ENCODE data around the gene PAQR8. TPM values are rescaled to one million over a fixed set of nuclear protein-coding genes. Genes with fewer than 3 reads are reported as not detected.
A peak's percentile ranks its signal among the peaks of the same experiment; 100 is the strongest.

The PAQR8 gene
- total and polyA plus RNA-seq, 2 of the 13 experiments (the other 11 are each of a cell fraction or from before 2014, with no cell fraction given): 37.7 to 50.7 TPM

GRCh38 chr6:52390361-52390727, 28.4 kb downstream of the PAQR8 start (continued):
- no peak for TF ChIP-seq ZNF280D (CRISPR knock-in tag; IDR thresholded peaks at IDR 0.05)
- no peak for TF ChIP-seq DDIT3 (CRISPR knock-in tag; IDR thresholded peaks at IDR 0.05)
- TF ChIP-seq ZNF614 (CRISPR knock-in tag; IDR thresholded peaks at IDR 0.05; ENCODE audit: borderline replicate concordance): no peak
- no peak for TF ChIP-seq MBD4 (IDR thresholded peaks at IDR 0.05; ENCODE audit: borderline replicate concordance, low read length)
- no peak for TF ChIP-seq KDM6A (CRISPR knock-in tag; IDR thresholded peaks at IDR 0.05; ENCODE audit: low read depth)
- no peak for TF ChIP-seq ZFX (CRISPR knock-in tag; IDR thresholded peaks at IDR 0.05; ENCODE audit: low read depth)
- TF ChIP-seq TFDP1 (CRISPR knock-in tag; IDR thresholded peaks at IDR 0.05; ENCODE audit: borderline replicate concordance): 0 out of 2 replicates have a peak, but pooled peaks have one; percentile 4
- no peak for TF ChIP-seq HNRNPH1 (optimal IDR thresholded peaks at IDR 0.05; ENCODE audit: low read depth, low read length)
- no peak for TF ChIP-seq HMG20B (CRISPR knock-in tag; conservative IDR thresholded peaks at IDR 0.05)
- no peak for TF ChIP-seq ZNF607 (CRISPR knock-in tag; IDR thresholded peaks at IDR 0.05; ENCODE audit: borderline replicate concordance)
- no peak for TF ChIP-seq SIX4 (CRISPR knock-in tag; IDR thresholded peaks at IDR 0.05)
- no peak for TF ChIP-seq MTERF4 (CRISPR knock-in tag; IDR thresholded peaks at IDR 0.05)
- no peak for TF ChIP-seq ZNF530 (CRISPR knock-in tag; IDR thresholded peaks at IDR 0.05; ENCODE audit: low read depth)
- TF ChIP-seq YY1 (IDR thresholded peaks at IDR 0.05; ENCODE audit: insufficient read depth, insufficient replicate concordance, low read depth, low read length): no peak
- peak; percentile 42; the same call in 1 of the 2 replicates for TF ChIP-seq ERF (CRISPR knock-in tag; IDR thresholded peaks at IDR 0.05)
- TF ChIP-seq MTF2 (CRISPR knock-in tag; IDR thresholded peaks at IDR 0.05; ENCODE audit: borderline replicate concordance): no peak
- TF ChIP-seq KLF13 (CRISPR knock-in tag; IDR thresholded peaks at IDR 0.05): no peak
- TF ChIP-seq MLX (CRISPR knock-in tag; IDR thresholded peaks at IDR 0.05): no peak; the same call in 1 of the 2 replicates
- no peak for TF ChIP-seq STAT6 (CRISPR knock-in tag; IDR thresholded peaks at IDR 0.05; ENCODE audit: borderline replicate concordance)
- no peak for TF ChIP-seq GLMP (CRISPR knock-in tag; IDR thresholded peaks at IDR 0.05; ENCODE audit: borderline replicate concordance)
- no peak for TF ChIP-seq RFX5 (IDR thresholded peaks at IDR 0.05; ENCODE audit: low read depth, low read length)
